KOPT-K1 (cell line): Measurements from ENCODE around the gene STAT6.
"Not testable (repeated sequence)": the region's sequence is repeated elsewhere in the genome, so short reads cannot be mapped to it uniquely, and the experiment has no call there.

Experiments used
- H3K27ac ChIP-seq: fragments of 200-600 bp; sonication (generic); 2 replicates; pipeline ENCODE4 v1.5.1; 2016; ENCODE audit warnings: antibody characterized with exemption, mild to moderate bottlenecking, low read depth, low read length; ENCODE audit not compliant: poor library complexity, severe bottlenecking
- H3K36me3 ChIP-seq: fragments of 200-600 bp; sonication (generic); 2 replicates; pipeline ENCODE4 v1.5.1; 2017; ENCODE audit warnings: antibody characterized with exemption, mild to moderate bottlenecking, low read length, moderate library complexity; ENCODE audit not compliant: insufficient read depth
- H3K9me3 ChIP-seq: fragments of 200-600 bp; sonication (generic); 2 replicates; pipeline ENCODE4 v1.5.1; 2017; ENCODE audit warnings: antibody characterized with exemption, low read length, mild to moderate bottlenecking; ENCODE audit not compliant: insufficient read depth, poor library complexity, severe bottlenecking

STAT6 gene

GRCh38 chr12:57072661-57073060 lies 38.5 kb downstream of the STAT6 start:
- Histone ChIP-seq H3K27ac (no peak overlapping the region), H3K9me3 (no peaks in the 10 kb centered on the region), H3K36me3 (peaks cover 71% of the 10 kb centered on the region)

- peak overlapping the region; percentile 4 for H3K27ac ChIP-seq
- peaks cover 11% of the 10 kb centered on the region for H3K9me3 ChIP-seq
- H3K36me3 ChIP-seq: peaks cover 88% of the 10 kb centered on the region
Observed at GRCh38 chr12:57069523-57069922, 41.6 kb downstream of the STAT6 start.

GRCh38 chr12:57066245-57066644 lies 44.9 kb downstream of the STAT6 start:
- Histone ChIP-seq H3K27ac (no peak overlapping the region), H3K9me3 (peaks cover 11% of the 10 kb centered on the region), H3K36me3 (peaks cover 97% of the 10 kb centered on the region)

- Histone ChIP-seq H3K36me3 (peaks cover 97% of the 10 kb centered on the region), H3K27ac (peak overlapping the region; percentile 44), H3K9me3 (peaks cover 11% of the 10 kb centered on the region)
Observed at GRCh38 chr12:57063991-57064685, 47.0 kb downstream of the STAT6 start.

- peaks cover 90% of the 10 kb centered on the region for H3K36me3 ChIP-seq
- peaks cover 6% of the 10 kb centered on the region for H3K9me3 ChIP-seq
Observed at GRCh38 chr12:57058454-57058853, 52.7 kb downstream of the STAT6 start.

GRCh38 chr12:57057067-57057751 lies 54.0 kb downstream of the STAT6 start:
- H3K36me3 ChIP-seq: peaks cover 78% of the 10 kb centered on the region
- H3K27ac ChIP-seq: no peak overlapping the region
- H3K9me3 ChIP-seq: peaks cover 6% of the 10 kb centered on the region

More at GRCh38 chr12:57058454-57058853, 52.7 kb downstream of the STAT6 start:
- no peak overlapping the region for H3K27ac ChIP-seq

- H3K36me3 ChIP-seq: peaks cover 64% of the 10 kb centered on the region
- H3K27ac ChIP-seq: no peak overlapping the region
- H3K9me3 ChIP-seq: peaks cover 6% of the 10 kb centered on the region
Observed at GRCh38 chr12:57055824-57056223, 55.3 kb downstream of the STAT6 start.

- not testable (repeated sequence) for H3K27ac ChIP-seq, H3K9me3 ChIP-seq
- H3K36me3 ChIP-seq: peaks cover 45% of the 10 kb centered on the region
Observed at GRCh38 chr12:57053901-57054300, 57.3 kb downstream of the STAT6 start.

- H3K27ac ChIP-seq, H3K9me3 ChIP-seq: not testable (repeated sequence)
Observed at GRCh38 chr12:57053146-57053545, 58.0 kb downstream of the STAT6 start.

GRCh38 chr12:57051011-57051410 lies 60.2 kb downstream of the STAT6 start:
- no peak overlapping the region for H3K27ac ChIP-seq
- H3K9me3 ChIP-seq: peaks cover 6% of the 10 kb centered on the region
- peaks cover 16% of the 10 kb centered on the region for H3K36me3 ChIP-seq

More at GRCh38 chr12:57053146-57053545, 58.0 kb downstream of the STAT6 start:
- H3K36me3 ChIP-seq: peaks cover 37% of the 10 kb centered on the region

GRCh38 chr12:57049890-57050289 lies 61.3 kb downstream of the STAT6 start, which contains the start of gene MYO1A:
Gene MYO1A (minus strand): TSS chr12:57050129. CDS start chr12:57048323, 1,806 bp downstream.
- peaks cover 6% of the 10 kb centered on the region for H3K36me3 ChIP-seq
- peaks cover 6% of the 10 kb centered on the region for H3K9me3 ChIP-seq
- peak within 1 kb of the TSS; percentile 74 for H3K27ac ChIP-seq

- Histone ChIP-seq H3K27ac (peak overlapping the region; percentile 74), H3K9me3 (peaks cover 2% of the 10 kb centered on the region), H3K36me3 (peaks cover 2% of the 10 kb centered on the region; the same call in 1 of the 2 replicates)
Observed at GRCh38 chr12:57049119-57049446, 62.1 kb downstream of the STAT6 start.

GRCh38 chr12:57048423-57049118 lies 62.6 kb downstream of the STAT6 start:
- Histone ChIP-seq H3K27ac (peak overlapping the region; percentile 74), H3K9me3 (no peaks in the 10 kb centered on the region), H3K36me3 (no peaks in the 10 kb centered on the region)

- Histone ChIP-seq H3K36me3 (no peaks in the 10 kb centered on the region), H3K27ac (peak overlapping the region; percentile 74), H3K9me3 (no peaks in the 10 kb centered on the region)
Observed at GRCh38 chr12:57047981-57048380, 63.2 kb downstream of the STAT6 start.
